IMR-90 (cell line): ENCODE measurements around the gene S1PR1. TPM values are rescaled to one million over a fixed set of nuclear protein-coding genes. Genes with fewer than 3 reads are reported as not detected.
"Not testable (repeated sequence)": the region's sequence is repeated elsewhere in the genome, so short reads cannot be mapped to it uniquely, and the experiment has no call there.

ENCODE experiments used
- ATAC-seq: fragments of 200-7000 bp; cut with Tn5 transposase; 2 replicates; pipeline ENCODE4 v1.9.1; 2020; ENCODE audit warnings: low read depth, mild to moderate bottlenecking, moderate library complexity
- BruUV-seq: library from RNA; stranded (reverse); fragments of 400-500 nt; replicated peaks from 2 replicates; lab custom pipeline; 2021; lab: Mats Ljungman, UMichigan
- CTCF ChIA-PET: fragments of 300-600 bp; formaldehyde crosslinking; extraction: SDS; loops from one replicate; lab custom pipeline; 2021; ENCODE audit warnings: antibody characterized with exemption; lab: Yijun Ruan, JAX
- POLR2A ChIA-PET: fragments of 300-600 bp; sonication (Branson Sonifier 250); formaldehyde crosslinking; loops from one replicate; lab custom pipeline; 2022; ENCODE audit warnings: antibody characterized with exemption; ENCODE audit not compliant: unreplicated experiment; lab: Charles Lee
- DNase-seq: peaks from one replicate; pipeline ENCODE4 v3.0.0; 2013
- H2AFZ ChIP-seq: replicated peaks from 2 replicates; pipeline ENCODE3; 2013; ENCODE audit warnings: low read length, mild to moderate bottlenecking; ENCODE audit not compliant: poor library complexity
- H2AK5ac ChIP-seq: 2 replicates; pipeline ENCODE4 v1.6.1; 2013; ENCODE audit warnings: low read depth, low read length, inconsistent platforms
- H2AK9ac ChIP-seq: replicated peaks from 2 replicates; pipeline ENCODE3; 2013; ENCODE audit warnings: mild to moderate bottlenecking, low read depth, low read length, moderate library complexity; ENCODE audit not compliant: poor library complexity
- H2BK120ac ChIP-seq: 2 replicates; pipeline ENCODE4 v1.6.1; 2013; ENCODE audit warnings: low read depth, low read length, inconsistent platforms
- H2BK15ac ChIP-seq: 3 replicates; pipeline ENCODE4 v1.6.1; 2013; ENCODE audit warnings: low read depth, low read length, inconsistent platforms
- H2BK20ac ChIP-seq: 2 replicates; pipeline ENCODE4 v1.6.1; 2013; ENCODE audit warnings: low read depth, mild to moderate bottlenecking, inconsistent platforms, low read length, moderate library complexity
- H2BK5ac ChIP-seq: 2 replicates; pipeline ENCODE4 v1.6.1; 2013; ENCODE audit warnings: mild to moderate bottlenecking, low read depth, low read length, inconsistent platforms; ENCODE audit not compliant: poor library complexity, severe bottlenecking
- H3K14ac ChIP-seq: replicated peaks from 2 replicates; pipeline ENCODE4 v1.6.1; 2013; ENCODE audit warnings: low read depth, low read length, inconsistent platforms
- H3K18ac ChIP-seq: 2 replicates; pipeline ENCODE4 v1.6.1; 2013; ENCODE audit warnings: low read depth, low read length, control low read depth
- H3K23ac ChIP-seq: 2 replicates; pipeline ENCODE4 v1.6.1; 2013; ENCODE audit warnings: low read depth, low read length, inconsistent platforms
- H3K27ac ChIP-seq: 2 replicates; pipeline ENCODE4 v1.5.1; 2013; ENCODE audit warnings: mild to moderate bottlenecking, control low read depth, low read length; ENCODE audit not compliant: insufficient read depth
- H3K27me3 ChIP-seq: 2 replicates; pipeline ENCODE4 v1.6.1; 2013; ENCODE audit warnings: low read length; ENCODE audit not compliant: control insufficient read depth, insufficient read depth
- H3K36me3 ChIP-seq: 2 replicates; pipeline ENCODE4 v1.6.1; 2013; ENCODE audit warnings: low read length, mixed read lengths; ENCODE audit not compliant: control insufficient read depth, insufficient read depth
- H3K4ac ChIP-seq: 2 replicates; pipeline ENCODE4 v1.6.1; 2013; ENCODE audit warnings: low read depth, low read length, inconsistent platforms
- H3K4me1 ChIP-seq: 2 replicates; pipeline ENCODE4 v1.6.1; 2013; ENCODE audit warnings: low read length, mixed read lengths; ENCODE audit not compliant: control insufficient read depth, insufficient read depth
- H3K4me2 ChIP-seq: 2 replicates; pipeline ENCODE4 v1.6.1; 2013; ENCODE audit warnings: low read depth, mild to moderate bottlenecking, control low read depth, low read length, moderate library complexity
- H3K4me3 ChIP-seq: 2 replicates; pipeline ENCODE4 v1.5.1; 2013; ENCODE audit warnings: low read depth, mild to moderate bottlenecking, control low read depth, low read length, moderate library complexity; ENCODE audit not compliant: insufficient read depth
- H3K56ac ChIP-seq: 2 replicates; pipeline ENCODE4 v1.6.1; 2013; ENCODE audit warnings: low read length, inconsistent platforms; ENCODE audit not compliant: insufficient read depth; ENCODE audit errors: extremely low read depth
- H3K79me1 ChIP-seq, 2 experiments: 2 replicates each; pipeline ENCODE4 v1.6.1; 2013; ENCODE audit warnings: low read length in 2 of 2, inconsistent platforms in 1 of 2, low read depth in 1 of 2
- H3K9ac ChIP-seq: 2 replicates; pipeline ENCODE4 v1.6.1; 2013; ENCODE audit warnings: low read depth, low read length, control low read depth
- H3K9me1 ChIP-seq: 2 replicates; pipeline ENCODE4 v1.6.1; 2013; ENCODE audit warnings: low read length, inconsistent platforms; ENCODE audit not compliant: insufficient read depth
- H3K9me3 ChIP-seq: 2 replicates; pipeline ENCODE4 v1.6.1; 2013; ENCODE audit warnings: low read length; ENCODE audit not compliant: control insufficient read depth, insufficient read depth
- H4K20me1 ChIP-seq: 2 replicates; pipeline ENCODE4 v1.6.1; 2013; ENCODE audit warnings: low read length, inconsistent platforms; ENCODE audit not compliant: insufficient read depth
- H4K5ac ChIP-seq: 2 replicates; pipeline ENCODE4 v1.6.1; 2013; ENCODE audit warnings: mild to moderate bottlenecking, low read depth, low read length, control low read depth
- H4K8ac ChIP-seq, 2 experiments: 2 replicates each; pipeline ENCODE4 v1.6.1; 2013; ENCODE audit warnings: low read depth in 2 of 2, low read length in 2 of 2, control low read depth in 1 of 2, inconsistent platforms in 1 of 2
- H4K91ac ChIP-seq: 2 replicates; pipeline ENCODE4 v1.6.1; 2013; ENCODE audit warnings: low read depth, low read length, inconsistent platforms; ENCODE audit not compliant: insufficient read depth
- dilution Hi-C: fragments of 300-500 bp; cut with HindIII; formaldehyde crosslinking; loops from one replicate; pipeline ENCODE4 v1.14.3; 2018; ENCODE audit warnings: low sequenced_read_pairs; ENCODE audit not compliant: unreplicated experiment
- in situ Hi-C: fragments of 300-500 bp; cut with MboI; formaldehyde crosslinking; loops from 3 replicates; pipeline ENCODE4 v1.14.3; 2019; ENCODE audit warnings: low sequenced_read_pairs, inconsistent platforms, mixed read lengths
- intact Hi-C: fragments of 100-400 bp; cut with micrococcal nuclease; formaldehyde crosslinking; loops from 2 replicates; pipeline ENCODE4 v1.10.0; 2022
- polyA plus RNA-seq, 3 experiments: library from polyadenylated mRNA; depleted of rRNA; stranded (reverse); fragments of >200 nt; gene quantifications; 2 replicates each; pipeline ENCODE4 v1.2.3, GENCODE V29; 2012; ENCODE audit warnings: low replicate concordance in 1 of 3
- total RNA-seq: library from RNA; depleted of rRNA; stranded (reverse); fragments of >200 nt; gene quantifications from 2 replicates; pipeline ENCODE4 v1.2.3, GENCODE V29; 2012

Gene S1PR1
- total and polyA plus RNA-seq, 2 of the 4 experiments (the other 2 are of a cell fraction), result 12.9 to 15.6 TPM

GRCh38 chr1:101188968-101189367 is 47.9 kb upstream of the S1PR1 start:
- H3K9me1 ChIP-seq, dilution Hi-C loops, H3K4me3 ChIP-seq, H2AK5ac ChIP-seq, H2BK15ac ChIP-seq, in situ Hi-C loops, ATAC-seq, H3K9me3 ChIP-seq, H3K79me1 ChIP-seq, H3K4me1 ChIP-seq, H3K36me3 ChIP-seq, H3K23ac ChIP-seq, H3K27me3 ChIP-seq, H3K56ac ChIP-seq, H2AK9ac ChIP-seq, H4K5ac ChIP-seq, H3K4ac ChIP-seq, H3K9ac ChIP-seq, POLR2A ChIA-PET, CTCF ChIA-PET, H3K4me2 ChIP-seq, H3K18ac ChIP-seq, H4K8ac ChIP-seq, intact Hi-C loops, H4K20me1 ChIP-seq, H2BK120ac ChIP-seq, H3K14ac ChIP-seq, H2BK5ac ChIP-seq, H2BK20ac ChIP-seq, DNase-seq, H4K91ac ChIP-seq, H2AFZ ChIP-seq, BruUV-seq, H3K27ac ChIP-seq: not testable (repeated sequence)
